NT2/D1 (cell line): ENCODE data around the gene SH3BP5.

Experiments used
- SUZ12 ChIP-seq: IDR thresholded peaks from 2 replicates; pipeline ENCODE4 v1.6.1; 2011; ENCODE audit not compliant: insufficient read length, insufficient read depth; ENCODE audit errors: extremely low read depth
- YY1 ChIP-seq: IDR thresholded peaks from 2 replicates; pipeline ENCODE4 v1.6.1; 2011; ENCODE audit not compliant: insufficient read length, insufficient read depth

GRCh38 chr3:15331072-15331605 lies 1.2 kb downstream of the SH3BP5 start:
- no peak for TF ChIP-seq SUZ12
- TF ChIP-seq YY1 = no peak
